GM10847 (cell line): ENCODE data around the gene MYO10.

Experiments used
- POLR2A ChIP-seq: IDR thresholded peaks from 2 replicates; pipeline ENCODE4 v1.6.1; 2011; ENCODE audit not compliant: insufficient read length; ENCODE audit errors: extremely low read depth

Gene MYO10

DNA sequence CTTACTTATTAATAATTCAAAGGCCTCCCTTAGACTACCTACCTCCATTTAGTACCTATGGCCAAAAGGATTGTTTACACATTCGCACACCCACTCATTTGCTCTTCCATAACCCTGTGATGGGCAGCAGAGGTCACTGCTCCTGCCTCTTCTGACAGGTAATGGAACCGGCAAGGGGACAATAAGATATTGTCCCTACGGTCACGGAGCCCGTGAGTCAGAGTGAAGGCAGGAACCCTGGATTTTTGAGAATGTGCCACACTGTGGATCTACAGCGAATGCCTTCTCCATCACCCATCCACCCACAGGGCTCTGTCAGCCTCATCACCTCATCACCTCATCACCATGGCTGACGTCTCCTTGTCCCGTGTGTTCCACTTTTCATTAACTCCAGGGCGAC lies 132.3 kb downstream of the MYO10 start:
- no peak for TF ChIP-seq POLR2A

DNA sequence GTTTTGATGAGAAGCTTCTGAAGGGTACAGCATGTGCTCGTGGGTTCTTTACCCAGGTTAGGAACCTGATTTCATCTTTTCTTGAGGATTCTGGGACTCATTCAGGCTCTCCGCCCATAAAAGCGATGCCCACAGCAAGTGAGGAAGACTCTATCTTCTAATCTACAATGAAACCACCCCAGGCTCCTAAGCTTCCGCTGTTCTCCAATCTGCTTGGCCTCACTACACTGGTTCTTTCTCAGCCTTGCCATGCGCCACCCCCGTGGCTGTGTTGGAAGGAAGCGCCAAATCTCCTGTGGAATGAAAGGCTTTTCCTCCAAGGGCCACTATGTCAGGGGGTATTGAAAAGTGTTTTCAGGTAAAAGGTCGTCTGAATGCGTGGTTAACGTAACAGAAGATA lies 135.6 kb downstream of the MYO10 start:
- TF ChIP-seq POLR2A, result no peak

DNA sequence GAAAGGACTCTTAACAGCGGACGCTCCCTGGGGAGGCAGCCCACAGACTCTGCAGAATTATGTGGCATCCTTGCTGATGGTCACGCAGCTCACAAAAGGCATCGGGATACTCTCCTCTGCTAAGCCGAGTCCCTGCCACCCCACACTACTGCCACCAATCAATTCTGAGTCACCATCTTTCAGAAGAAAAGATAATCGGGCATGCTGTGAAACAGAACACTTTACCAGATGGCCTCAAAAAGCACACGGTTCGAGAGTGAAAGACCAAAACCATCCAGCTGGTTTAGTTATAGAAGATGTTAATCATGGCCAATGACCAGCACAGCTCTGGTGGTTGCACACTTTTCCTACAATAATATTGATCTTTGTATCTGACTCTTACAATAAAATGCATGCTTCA lies 136.3 kb downstream of the MYO10 start:
- TF ChIP-seq POLR2A, result no peak

DNA sequence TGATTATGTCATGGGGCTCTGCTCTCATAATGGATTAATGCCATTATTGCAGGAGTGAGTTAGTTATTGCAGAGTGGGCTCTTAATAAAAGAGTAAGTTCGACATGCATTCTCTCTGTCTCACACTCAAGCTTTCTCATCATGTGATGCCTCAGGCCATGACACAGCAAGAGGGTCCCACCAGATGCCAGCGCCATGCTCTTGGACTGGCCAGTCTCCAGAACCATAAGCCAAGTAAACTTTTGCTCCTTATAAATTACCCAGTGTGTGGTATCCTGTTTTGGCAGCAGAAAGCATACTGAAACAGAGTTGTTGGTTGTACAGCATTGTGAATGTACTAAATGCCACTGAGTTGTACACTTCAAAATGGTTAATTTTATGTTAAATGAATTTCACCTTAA lies 138.1 kb downstream of the MYO10 start:
- TF ChIP-seq POLR2A, result no peak

DNA sequence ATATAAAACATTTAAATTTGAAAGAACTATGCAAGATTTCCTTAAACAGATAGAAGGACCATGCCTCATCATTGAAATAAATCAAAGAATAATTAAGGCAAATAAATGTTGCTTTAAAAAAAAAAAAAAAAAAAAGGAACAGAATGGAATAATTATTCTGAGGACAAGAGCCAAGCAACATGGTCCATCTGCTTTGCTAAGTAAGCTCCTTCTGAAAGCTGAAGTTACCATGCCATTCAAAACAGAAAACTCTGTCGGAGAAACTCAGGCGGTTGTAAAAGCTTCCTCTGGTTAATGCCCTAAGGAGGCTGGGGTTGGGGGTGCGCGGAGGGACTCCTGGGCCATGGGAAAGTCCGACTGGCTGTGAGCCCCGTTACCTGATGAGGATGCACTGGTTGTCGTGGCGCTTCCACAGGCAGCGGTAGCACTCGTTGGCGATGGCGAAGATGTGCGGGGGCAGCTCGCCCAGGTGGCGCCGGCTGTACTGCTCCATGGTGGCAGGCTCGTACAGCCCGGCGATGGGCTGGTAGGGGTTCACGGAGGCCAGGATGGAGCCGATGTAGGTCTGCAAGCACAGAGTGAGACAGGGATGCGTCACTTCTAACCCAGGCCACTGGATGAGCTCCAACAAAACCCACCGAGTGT lies 141.7 kb downstream of the MYO10 start:
- TF ChIP-seq POLR2A, result no peak

DNA sequence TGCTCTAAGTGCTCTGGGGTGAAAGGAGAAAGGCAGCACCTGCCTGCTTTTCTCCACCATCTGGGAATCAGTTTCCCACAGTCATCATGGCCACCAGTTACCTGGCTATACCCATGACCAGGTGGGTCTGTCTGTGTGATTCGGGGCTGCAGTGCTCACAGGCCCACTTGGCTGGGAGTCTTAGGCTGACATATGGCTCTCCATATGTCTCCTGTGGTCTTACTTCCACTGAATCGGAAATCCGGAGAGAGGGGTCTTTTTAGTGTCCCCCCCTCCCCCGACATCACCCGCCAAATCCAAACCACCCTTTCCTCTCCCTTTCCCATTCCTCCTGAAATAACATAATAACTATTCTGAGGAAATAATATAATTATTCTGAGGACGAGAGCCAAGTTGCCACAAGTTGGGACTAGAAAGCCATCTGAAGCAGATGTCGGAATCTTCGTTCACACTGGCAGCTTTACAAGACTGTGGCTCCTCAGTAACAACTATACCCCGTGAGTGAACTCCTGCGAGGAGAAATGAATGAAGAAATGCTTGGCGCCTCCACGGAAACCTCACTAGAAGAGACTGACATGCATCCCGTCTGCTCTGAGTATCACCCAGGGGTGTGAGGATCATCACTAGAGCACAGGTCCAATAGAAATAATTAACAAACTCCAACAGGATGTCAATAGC lies 143.4 kb downstream of the MYO10 start:
- no peak for TF ChIP-seq POLR2A

DNA sequence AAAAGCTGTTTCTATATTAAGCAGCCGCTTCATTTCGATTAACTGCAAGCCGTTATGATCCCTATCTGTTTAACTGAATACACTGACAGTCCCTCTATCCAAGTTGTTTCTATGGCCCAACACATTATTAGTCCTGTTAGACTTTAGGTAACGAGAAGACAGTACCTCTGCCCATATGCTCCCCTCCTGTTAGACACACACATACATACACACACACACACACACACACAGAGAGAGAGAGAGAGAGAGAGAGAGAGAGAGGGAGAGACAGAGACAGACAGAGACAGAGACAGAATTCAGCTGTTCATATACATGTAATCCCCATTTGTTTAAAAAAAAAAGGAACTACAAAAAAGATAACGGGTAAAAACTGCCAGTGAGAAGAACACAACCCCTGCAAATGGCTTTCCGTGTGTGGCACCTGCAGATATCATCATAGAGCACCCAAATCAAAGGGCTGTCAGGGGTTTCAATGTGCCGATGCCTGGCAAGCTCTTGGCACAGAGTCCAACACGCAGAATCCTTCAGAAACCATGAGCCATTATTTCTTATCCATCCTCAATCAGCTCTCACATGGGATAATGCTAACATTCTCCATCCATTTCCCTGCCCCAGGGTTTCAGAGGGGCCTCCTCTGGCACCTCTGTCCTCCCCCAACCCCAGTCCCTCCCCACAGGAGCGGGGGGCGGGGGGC lies 144.0 kb downstream of the MYO10 start:
- no peak for TF ChIP-seq POLR2A

DNA sequence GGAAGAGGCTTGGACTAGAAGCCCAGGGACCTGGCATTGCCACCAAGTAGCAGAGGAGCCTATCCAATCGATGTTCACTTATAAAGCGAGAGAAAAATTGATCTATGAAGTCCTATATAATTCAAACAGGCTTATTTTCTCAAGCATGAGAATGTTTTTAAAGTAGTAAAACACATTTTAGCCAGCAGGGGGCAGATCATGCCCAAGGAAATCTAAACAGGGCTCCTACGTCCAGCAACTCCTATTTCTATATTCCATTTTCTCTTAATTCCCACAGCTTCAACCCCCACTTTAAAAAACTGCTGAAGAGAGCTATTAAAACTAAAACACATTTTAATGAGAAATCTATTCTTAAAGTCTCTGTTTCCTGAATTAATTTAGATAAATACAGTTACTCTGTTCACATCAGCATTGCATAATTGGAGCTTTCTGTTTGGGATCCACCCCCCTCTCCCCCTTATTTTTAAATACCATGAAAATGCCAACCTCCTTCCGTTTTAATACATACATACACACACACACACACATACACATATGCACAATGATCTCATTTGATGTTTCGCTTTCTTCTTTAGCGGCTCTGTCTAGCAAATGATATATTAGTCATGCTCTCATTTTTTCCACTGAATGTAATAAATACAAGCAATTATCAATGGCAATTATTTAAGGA lies 144.9 kb downstream of the MYO10 start:
- no peak for TF ChIP-seq POLR2A

DNA sequence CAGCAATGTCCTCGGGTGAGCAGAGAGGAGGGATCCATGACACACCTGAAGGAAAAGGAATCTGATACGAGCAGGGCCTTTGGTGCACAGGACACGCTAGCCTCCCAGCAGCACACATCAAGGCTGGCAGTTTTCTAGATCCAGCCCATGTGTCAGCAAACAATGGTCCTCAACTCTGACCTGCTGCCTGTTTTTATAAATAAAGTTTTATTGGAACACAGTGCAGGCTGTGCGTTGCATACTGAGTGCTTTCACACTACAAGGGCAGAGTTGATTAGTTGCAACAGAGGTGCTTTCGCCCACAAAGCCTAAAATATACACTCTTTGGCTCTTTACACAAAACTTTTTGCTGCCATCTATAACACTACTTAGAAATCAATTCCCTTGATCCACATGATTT lies 147.1 kb downstream of the MYO10 start:
- TF ChIP-seq POLR2A, result no peak

DNA sequence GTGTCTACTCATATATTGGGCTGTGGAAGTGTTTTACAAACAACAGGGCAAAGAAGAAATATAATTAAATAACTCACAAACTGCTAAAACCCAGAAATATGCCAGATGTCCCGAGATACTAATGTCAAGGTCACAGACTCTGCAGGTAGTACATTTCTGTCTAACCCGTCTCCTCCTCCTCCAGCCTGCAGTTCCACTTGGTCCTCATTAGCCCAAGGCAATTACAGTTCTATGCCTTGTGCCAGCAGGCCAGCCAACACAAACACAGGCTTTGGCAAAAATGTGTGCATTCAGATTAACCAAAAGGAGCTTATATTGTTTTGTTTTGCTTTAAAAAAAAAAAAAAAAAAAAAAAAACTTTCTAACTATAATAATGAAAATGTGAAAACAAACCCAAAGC lies 148.8 kb downstream of the MYO10 start:
- TF ChIP-seq POLR2A, result no peak

DNA sequence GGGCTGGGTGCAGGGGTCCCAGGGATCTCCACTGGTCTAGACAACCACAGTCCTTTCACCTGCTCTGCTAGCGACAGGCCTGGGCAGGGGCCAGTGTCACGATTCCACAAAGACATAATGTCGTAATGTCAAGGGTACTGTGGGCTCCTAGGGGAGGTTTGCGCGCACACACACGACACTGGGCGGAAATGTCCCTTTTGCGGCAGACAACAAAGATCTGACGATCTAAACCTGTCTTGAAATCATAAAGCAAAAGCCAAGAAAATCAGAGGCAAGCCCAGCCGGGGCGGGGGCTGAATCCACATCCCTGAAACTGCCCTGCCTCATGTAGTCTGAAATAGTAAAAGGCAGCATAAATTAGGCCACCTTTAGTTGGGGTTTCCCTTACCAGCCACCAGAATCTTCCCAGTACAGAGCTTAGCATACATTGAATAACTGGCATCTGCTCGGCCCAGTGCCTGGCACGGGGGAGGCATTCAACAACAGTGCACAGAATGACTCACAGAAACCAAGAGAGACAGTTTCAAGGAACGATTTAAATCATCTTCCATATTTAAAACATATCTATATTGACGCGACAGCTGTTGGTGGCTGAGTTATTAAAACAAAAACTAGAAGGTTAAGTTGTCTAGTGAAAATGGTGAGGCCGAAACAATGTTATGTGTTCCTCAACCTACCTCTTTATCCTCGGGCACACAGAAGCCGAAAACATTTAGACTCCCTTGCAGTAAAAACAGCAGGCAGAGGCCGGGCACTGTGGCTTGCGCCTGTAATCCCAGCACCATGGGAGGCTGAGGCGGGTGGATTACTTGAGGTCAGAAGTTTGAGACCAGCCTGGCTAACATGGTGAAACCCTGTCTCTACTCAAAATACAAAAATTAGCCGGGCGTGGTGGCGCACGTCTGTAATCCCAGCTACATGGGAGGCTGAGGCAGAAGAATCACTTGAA lies 151.0 kb downstream of the MYO10 start:
- no peak for TF ChIP-seq POLR2A

DNA sequence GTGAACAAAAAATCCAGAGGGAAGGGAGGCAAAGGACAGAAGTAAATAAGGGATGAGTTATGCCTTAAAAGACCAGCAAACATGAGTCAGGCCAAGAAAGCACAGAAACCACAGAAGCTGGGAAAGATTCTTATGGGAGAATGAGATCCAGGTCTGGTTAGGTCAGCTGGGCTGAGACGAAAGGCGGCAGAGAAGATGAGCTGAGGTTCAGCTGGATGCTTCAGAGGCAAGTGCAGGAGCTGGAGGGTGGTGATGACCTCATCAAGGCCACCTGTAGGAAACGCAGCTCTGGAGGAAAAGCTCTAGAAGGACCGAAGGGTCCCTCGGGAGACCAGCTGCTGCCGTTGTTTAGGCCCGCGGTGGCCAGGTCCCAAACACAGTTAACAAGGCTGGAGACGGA lies 152.0 kb downstream of the MYO10 start:
- TF ChIP-seq POLR2A, result no peak

DNA sequence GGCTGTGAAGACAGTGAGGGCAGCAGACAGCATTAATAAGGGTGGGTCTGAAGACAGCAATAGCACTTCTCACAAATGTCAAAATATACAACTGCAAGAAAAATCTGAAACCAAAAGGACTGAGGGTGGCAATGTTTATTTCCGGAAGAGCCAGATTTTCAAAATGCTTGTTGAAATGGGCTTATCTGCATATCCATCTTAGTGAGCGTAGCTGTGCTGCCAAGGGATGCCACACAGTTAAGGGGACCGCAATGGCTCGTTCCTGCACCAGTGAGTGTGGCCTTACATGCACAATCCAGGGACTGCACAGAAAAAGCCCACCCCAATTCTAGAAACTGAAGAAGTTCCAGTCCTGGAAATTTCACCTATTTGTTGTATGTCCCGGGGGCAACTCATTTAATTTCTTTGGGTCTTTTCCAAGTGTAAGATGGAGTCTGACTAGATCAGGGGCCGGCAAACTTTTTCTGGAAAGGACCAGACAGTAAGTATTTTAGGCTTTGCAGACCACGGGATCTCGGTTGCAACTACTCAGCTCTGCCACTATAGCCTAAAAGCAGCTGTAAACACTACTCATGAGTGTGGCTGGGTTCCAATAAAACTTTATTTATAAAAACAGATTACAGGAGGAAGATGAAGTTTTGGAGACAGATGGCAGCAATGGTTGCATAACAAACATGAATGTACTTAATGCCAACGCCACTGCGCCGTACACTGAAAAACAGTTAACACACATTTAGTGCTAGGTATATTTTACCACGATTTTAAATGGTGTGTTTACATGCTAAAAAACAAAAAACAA lies 154.1 kb downstream of the MYO10 start:
- TF ChIP-seq POLR2A, result no peak

DNA sequence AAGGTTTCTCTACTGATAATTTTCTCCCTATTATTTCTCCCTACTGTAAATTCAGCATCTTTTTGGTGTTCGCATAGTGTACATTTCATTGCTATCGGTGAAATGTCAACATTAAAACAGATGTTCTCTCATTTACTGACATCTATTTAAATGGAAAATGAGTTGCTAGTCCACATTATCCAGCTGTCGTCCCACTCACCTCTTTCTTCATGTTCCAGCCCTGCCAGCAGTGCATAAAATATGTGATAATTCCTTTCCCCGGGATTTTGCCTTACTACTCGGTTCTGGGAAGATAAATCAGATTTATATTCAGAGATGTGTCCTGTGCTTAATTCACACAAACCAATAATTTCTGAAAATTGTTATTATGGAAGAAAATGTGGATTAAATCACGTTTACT lies 155.8 kb downstream of the MYO10 start:
- TF ChIP-seq POLR2A, result no peak
